ENCODE results near the gene YIPF2.

DNA sequence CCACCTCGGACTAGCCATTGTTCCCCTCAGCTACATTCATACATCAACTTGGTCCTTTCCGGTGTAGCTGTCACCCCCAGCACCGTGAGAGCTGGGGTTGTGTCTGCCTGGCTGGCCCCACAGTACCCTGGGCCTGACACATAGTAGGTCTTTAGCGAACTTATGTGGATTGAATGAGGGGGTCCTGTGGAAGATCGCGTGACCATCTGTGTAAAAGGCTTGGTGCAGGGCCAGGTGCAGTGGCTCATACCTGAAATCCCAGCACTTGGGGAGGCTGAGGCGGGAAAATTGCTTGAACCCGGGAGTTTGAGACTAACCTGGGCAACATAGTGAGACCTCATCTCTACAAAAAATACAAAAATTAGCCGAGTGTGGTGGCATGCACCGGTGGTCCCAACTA is 34.4 kb upstream of the YIPF2 start:
- TF ChIP-seq POLR2AphosphoS5 (IDR thresholded peaks at IDR 0.05; ENCODE audit: low read depth, low read length) (no peak), POLR2A (IDR thresholded peaks at IDR 0.05; ENCODE audit: low read depth, low read length) (no peak), TAF1 (IDR thresholded peaks at IDR 0.05; ENCODE audit: low read depth, low read length) (no peak), PAX5 (IDR thresholded peaks at IDR 0.05; ENCODE audit: insufficient read depth, low read length, severe bottlenecking) (no peak), SPI1 (IDR thresholded peaks at IDR 0.05; ENCODE audit: low read depth, low read length) (no peak)
